HG03575 (cell line): ENCODE data around the gene RAB3IP.

Experiments
- ATAC-seq: cut with Tn5 transposase; IDR thresholded peaks from one replicate; pipeline ENCODE4 v1.9.1; 2021; ENCODE audit not compliant: unreplicated experiment, insufficient number of reproducible peaks, low FRiP score; ENCODE audit errors: extremely low read depth

The RAB3IP gene

GRCh38 chr12:69738351-69739286 is at the start of gene RAB3IP:
Gene RAB3IP, plus strand, starts transcription at chr12:69738860. Its CDS starts 16,549 bp downstream, at chr12:69755409.
- peak; percentile 32 for ATAC-seq

DNA sequence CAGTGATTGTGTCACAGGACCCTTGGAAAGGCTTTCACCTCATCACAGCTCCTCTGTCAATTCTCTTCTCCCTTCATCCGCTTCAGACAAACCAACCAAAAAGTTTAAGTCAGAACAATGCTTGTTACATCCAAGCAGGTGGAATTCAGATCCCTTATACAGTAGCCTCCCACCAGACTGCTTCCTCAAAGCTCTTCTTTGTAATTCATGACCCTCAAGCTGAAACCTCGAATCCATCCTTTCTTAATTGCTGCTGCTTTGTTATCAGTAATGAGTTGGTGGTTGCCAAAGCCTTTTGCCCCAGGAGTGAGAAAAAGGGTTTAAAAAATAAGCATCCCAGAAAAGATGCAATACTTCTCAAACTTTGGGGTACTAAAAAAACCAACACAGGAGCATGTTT is 49.0 kb upstream of the RAB3IP start:
- no peak for ATAC-seq

DNA sequence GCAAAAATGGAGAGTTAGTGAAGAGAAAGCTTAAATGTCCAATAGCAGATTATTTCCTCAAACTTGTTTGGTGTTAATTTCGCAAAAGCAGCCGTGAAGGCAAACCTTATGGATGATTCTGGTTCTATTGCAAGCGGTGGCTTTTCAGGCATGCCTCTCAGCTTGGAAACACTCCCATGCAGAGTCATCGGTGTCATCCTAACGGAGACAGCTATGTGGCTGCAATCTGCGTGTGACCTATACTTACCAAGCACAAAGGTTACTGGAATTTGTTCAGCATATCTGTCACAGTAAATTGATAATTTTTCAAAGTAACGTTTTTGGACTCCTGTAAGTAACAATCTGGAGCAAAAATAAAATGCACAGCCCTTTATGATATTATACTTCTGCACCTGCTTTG is 44.5 kb upstream of the RAB3IP start:
- no peak for ATAC-seq

DNA sequence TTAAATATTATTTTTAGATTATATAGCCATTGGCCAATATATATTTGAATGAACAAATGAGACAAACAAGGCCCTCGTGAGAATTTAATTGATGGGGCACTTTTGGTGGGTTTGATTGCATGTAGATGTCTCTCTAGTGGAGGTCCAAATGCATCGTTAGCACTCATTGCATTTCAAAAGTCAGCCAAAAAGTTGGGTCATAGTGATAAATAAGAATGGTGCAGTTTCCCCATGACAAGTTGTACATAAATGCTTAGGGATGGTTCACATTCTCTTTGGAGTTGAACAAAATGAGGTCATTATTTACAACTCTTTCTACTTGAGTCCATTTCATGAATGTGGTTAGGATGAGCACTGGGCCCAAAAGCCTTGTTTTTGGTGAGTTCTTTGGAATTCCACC is 40.6 kb upstream of the RAB3IP start:
- no peak for ATAC-seq

DNA sequence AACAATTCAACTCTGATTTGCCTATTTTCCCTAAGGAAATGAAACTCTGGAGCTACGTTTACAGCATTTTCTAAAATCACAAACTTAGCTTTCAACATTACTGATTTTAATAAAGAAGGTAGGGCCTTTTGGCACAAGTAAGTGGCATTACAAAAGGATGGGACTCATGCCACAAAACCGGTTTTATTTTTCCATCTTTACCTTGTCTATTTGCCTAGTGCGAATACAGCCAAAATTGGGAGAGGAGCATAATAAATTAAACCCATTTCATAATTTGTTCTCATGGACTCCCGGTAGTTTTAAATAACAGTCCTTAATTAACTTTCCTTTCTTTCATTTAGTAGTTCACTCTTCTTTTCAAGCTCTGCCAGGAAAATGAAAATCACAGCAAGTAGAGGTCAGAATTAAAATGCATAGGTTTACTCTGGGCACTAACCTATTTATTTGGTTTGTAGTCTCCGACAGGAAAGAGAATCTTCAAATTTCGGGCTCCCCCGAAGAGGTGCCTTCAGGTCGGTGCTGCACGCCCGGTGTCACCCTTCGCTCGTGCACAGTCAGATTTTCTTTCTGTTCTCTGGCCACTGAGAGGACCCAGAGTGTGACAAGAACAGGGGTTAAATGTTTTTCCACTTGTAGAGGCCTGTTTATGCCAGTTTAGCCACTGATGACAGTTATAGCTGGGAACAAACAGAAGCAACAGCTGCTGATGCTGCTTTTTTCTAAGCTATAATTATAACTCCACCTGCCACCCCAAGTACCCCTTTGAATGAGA is 39.7 kb upstream of the RAB3IP start, which contains the start of gene BEST3:
Gene BEST3, minus strand, starts transcription at position 535 of the 772 bp plus-strand sequence. CDS start 1,505 bp downstream, outside the sequence.
- no peak for ATAC-seq

- ATAC-seq = no peak
Observed at GRCh38 chr12:69701826-69702225, 36.8 kb upstream of the RAB3IP start.

- no peak for ATAC-seq
Observed at GRCh38 chr12:69703146-69703642, 35.5 kb upstream of the RAB3IP start.

DNA sequence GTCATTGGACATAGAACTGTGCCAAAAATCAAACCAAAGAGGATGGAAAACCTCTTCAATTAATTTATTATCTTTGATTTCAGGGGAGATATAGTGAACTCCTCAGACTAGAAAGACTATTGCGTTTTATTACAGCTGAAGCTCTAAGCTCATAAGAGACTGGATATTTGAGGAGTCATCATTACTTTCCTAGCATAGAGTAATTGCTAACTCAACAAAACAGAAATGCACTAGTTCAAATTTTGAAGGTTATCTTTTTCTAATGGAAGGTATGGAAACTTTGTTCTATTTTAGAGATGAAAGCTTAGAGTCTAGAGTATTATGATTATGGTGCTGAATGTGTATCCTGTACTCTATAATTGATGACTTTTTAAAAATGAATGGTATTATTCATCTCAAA is 34.3 kb upstream of the RAB3IP start:
- no peak for ATAC-seq

DNA sequence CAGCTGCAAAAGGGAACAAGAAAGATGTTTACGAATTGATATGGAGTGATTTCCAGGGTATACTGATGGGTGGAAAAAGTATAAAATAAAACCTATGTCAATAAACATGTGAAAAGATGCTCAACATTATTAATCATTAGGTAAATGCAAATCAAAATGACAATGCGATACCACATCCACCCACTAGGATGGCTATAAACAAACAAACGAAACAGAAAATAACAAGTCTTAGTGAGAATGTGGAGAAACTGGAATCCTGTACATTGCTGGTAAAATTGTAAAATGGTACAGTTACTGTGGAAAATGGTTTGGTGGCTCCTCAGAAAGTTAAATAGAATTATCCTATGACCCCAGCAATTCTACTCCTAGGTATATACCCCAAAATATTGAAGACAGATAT is 30.0 kb upstream of the RAB3IP start:
- no peak for ATAC-seq

DNA sequence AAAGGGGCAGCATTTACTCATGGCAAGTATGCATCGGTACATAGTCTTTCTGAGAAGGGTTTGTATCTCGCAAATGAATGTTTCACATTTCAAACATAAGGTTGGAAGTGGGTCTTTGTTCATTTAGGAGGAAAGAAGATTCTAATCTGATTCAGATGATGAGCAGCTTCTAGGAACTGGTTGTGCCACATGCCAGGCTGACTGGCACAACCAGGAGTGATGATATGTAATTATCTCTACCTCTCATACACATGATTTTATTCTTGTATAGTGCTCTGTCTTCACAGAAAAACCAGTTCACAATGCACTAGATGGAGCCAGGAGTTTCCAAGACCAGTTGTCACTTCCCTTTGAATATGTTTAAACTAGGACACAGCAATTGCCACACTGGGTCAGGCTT is 25.8 kb upstream of the RAB3IP start:
- no peak for ATAC-seq

- ATAC-seq = no peak
Observed at GRCh38 chr12:69714542-69714941, 24.1 kb upstream of the RAB3IP start.

- no peak for ATAC-seq
Observed at GRCh38 chr12:69719336-69720316, 19.0 kb upstream of the RAB3IP start.

GRCh38 chr12:69720750-69721149 is 17.9 kb upstream of the RAB3IP start:
- ATAC-seq = no peak

- no peak for ATAC-seq
Observed at GRCh38 chr12:69726922-69727321, 11.7 kb upstream of the RAB3IP start.

GRCh38 chr12:69732088-69732487 is 6.6 kb upstream of the RAB3IP start:
- ATAC-seq = no peak

DNA sequence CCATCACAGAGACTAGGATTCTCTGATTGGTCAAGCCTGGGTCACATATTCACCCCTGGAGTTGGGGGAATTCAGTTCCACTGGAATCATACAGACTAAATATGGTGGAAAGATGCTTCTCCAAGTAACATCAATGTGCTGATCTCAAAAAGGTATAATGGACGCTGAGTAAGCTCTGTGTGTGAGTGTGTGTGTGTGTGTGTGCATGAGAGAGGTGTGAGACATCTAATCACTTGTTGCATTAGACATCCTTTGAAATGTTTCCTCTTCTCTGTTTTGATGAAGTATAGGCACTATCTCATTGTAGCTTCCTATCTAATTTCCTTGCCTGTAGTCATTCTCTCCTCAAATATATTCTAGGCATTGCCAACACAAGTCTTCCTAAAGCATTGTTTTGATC is 5.0 kb upstream of the RAB3IP start:
- ATAC-seq = no peak

- ATAC-seq = peak; percentile 22
Observed at GRCh38 chr12:69739287-69740191, 879 bp downstream of the RAB3IP start.

DNA sequence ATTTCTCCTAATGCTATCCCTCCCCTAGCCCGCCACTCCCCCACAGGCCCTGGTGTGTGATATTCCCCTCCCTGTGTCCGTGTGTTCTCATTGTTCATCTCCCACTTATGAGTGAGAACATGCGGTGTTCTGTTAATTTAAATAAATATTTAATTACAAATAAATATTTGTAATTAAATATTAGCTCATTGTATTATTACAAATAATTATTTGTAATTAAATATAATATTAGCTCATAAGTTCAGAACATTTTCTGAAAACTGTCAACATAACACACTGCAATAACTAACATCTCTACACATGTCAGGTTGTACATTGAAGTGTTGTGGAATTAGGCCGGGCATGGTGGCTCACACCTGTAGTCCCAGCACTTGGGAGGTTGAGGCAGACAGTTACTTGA is 5.4 kb downstream of the RAB3IP start:
- no peak for ATAC-seq
